ENCODE measurements around the gene ZDHHC6.
"Not testable (repeated sequence)": the region's sequence is repeated elsewhere in the genome, so short reads cannot be mapped to it uniquely, and the experiment has no call there.

Gene ZDHHC6

DNA sequence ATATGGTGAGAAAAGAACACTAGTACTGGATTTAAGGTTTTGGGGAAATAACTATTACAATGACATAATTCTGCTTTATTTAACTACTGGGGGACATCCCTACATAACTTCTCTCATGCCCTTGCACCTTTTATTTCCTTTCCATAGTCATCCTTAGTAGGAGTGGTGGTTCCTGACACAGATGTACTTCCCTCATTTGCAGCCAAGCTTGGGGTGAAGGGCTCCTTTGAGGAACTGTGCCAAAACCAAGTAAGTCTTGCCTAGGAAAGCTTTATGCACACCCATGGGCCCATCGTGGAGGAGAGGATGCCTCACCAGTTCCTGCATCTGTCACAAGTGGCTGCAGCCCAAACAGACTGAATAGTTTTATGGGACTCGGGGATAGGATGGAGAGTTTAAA lies 20.6 kb downstream of the ZDHHC6 start:
- Mint-ChIP-seq H3K4me1 (no peaks in the 10 kb centered on the region), H3K27ac (peak overlapping the region; percentile 44), H3K9me3 (no peaks in the 10 kb centered on the region), H3K27me3 (no peaks in the 10 kb centered on the region), H3K4me3 (no peak overlapping the region), H3K36me3 (ENCODE audit: low read depth) (peaks cover 46% of the 10 kb centered on the region)
- no peak for DNase-seq
- ATAC-seq = no peak

DNA sequence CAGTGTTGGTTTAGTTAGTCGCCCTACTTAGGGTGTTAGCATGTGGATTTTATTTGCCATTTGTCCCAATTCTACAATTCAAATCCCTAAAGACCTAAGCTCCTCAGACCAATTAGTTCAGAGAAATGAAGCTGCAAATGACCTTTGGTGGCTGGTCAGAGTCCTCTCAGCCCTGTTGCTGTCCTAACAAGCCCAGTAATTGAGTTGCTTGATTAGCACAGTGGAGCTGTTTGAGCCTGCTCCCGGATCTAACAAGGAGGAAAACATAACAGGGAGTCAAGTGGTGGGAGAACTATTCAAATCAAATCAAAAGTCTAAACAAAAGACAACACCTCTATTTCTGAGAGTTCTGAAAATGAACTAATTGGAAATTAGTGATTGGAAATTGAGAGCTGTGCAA lies 22.1 kb downstream of the ZDHHC6 start:
- Mint-ChIP-seq H3K4me1 (no peaks in the 10 kb centered on the region), H3K4me3 (no peak overlapping the region), H3K36me3 (ENCODE audit: low read depth) (peaks cover 44% of the 10 kb centered on the region), H3K27ac (no peak overlapping the region), H3K27me3 (no peaks in the 10 kb centered on the region), H3K9me3 (no peaks in the 10 kb centered on the region)
- ATAC-seq = no peak
- no peak for DNase-seq

DNA sequence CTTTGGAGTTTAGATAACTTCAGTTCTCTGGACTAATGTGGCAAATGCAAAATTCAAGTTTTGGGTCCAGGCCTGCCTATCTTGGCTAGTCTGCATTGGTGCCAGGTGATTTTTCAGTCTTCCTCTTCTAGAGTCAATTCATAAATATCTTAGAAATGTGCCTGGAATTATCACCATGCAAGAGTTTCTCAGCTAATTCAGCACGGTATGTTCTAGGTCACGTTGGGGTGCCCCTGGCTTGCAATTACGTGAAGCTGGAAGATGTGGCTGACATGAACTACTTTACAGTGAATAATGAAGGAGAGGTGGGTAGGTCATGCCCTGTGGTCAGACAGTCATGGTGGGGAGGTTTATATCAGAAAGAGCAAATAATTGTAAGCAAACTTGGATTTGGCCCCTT lies 25.0 kb downstream of the ZDHHC6 start:
- Mint-ChIP-seq H3K36me3 (ENCODE audit: low read depth) (peaks cover 36% of the 10 kb centered on the region), H3K9me3 (no peaks in the 10 kb centered on the region), H3K27me3 (no peaks in the 10 kb centered on the region), H3K4me1 (no peaks in the 10 kb centered on the region), H3K4me3 (no peak overlapping the region), H3K27ac (no peak overlapping the region)
- ATAC-seq (no peak), DNase-seq (no peak)

DNA sequence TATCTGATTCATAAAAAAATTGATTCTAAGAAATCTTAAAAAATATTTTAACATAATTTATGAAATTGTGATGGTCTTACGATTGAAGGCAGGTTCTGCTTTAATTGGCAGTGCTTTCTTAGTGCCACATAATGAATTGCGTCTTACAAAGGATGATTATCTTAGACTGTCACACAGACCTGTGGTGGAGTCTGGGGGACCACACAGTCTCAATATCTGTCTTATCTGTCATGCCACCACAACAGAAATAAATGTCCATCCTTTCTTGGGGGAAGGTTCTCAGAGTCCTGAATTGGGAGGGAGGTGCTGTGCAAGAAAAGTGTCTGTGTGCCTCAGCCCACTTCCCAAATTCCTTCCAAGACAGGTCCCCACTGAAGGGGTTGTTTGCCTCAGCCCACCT lies 34.0 kb downstream of the ZDHHC6 start:
- H3K4me3 Mint-ChIP-seq = no peak overlapping the region
- ATAC-seq = no peak
- no peak overlapping the region for H3K27ac Mint-ChIP-seq
- no peaks in the 10 kb centered on the region for H3K27me3 Mint-ChIP-seq
- no peaks in the 10 kb centered on the region for H3K4me1 Mint-ChIP-seq
- no peaks in the 10 kb centered on the region for H3K9me3 Mint-ChIP-seq
- H3K36me3 Mint-ChIP-seq (ENCODE audit: low read depth) = peaks cover 53% of the 10 kb centered on the region
- no peak for DNase-seq

DNA sequence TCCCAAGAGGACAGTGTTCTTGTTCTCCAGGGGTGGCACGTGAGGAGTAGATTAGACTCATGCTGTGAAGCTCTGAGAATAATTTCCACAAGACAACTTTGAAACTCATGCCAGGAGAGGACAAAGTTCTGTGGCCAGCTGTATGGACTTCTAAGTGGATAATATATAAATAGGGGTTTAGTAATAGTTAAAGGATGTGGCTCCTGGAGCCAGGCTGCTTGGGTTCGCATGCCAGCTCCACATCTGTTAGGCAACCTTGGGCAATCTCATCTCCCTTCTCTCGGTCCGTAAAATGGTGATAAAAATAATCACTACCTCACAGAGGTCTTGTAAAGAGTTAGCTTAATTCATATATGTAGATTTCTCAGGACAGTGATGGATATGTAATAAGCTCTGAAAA lies 37.0 kb downstream of the ZDHHC6 start:
- no peak for ATAC-seq
- H3K27me3 Mint-ChIP-seq = no peaks in the 10 kb centered on the region
- peaks cover 15% of the 10 kb centered on the region for H3K4me1 Mint-ChIP-seq
- no peaks in the 10 kb centered on the region for H3K9me3 Mint-ChIP-seq
- H3K4me3 Mint-ChIP-seq = no peak overlapping the region
- no peak for DNase-seq
- peaks cover 59% of the 10 kb centered on the region for H3K36me3 Mint-ChIP-seq (ENCODE audit: low read depth)
- no peak overlapping the region for H3K27ac Mint-ChIP-seq

DNA sequence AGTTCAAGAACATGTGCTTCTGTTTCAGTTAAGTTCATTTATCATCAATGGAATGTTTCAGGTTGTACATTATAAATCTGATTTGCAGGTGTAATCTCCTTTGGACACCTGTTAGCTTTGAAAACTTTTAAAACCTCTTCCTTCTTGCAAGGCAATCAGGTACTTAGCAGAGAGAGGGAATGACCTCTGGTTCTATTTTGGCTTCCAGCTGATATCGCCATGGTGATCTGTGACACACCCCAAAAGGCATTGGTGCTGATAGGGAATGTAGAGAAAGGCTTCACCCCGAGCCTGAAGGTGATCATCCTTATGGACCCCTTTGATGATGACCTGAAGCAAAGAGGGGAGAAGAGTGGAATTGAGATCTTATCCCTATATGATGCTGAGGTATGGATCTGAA lies 37.4 kb downstream of the ZDHHC6 start:
- Mint-ChIP-seq H3K36me3 (ENCODE audit: low read depth) (peaks cover 60% of the 10 kb centered on the region), H3K27ac (no peak overlapping the region), H3K4me3 (no peak overlapping the region), H3K27me3 (no peaks in the 10 kb centered on the region), H3K4me1 (peaks cover 15% of the 10 kb centered on the region), H3K9me3 (no peaks in the 10 kb centered on the region)
- DNase-seq (no peak), ATAC-seq (no peak)

DNA sequence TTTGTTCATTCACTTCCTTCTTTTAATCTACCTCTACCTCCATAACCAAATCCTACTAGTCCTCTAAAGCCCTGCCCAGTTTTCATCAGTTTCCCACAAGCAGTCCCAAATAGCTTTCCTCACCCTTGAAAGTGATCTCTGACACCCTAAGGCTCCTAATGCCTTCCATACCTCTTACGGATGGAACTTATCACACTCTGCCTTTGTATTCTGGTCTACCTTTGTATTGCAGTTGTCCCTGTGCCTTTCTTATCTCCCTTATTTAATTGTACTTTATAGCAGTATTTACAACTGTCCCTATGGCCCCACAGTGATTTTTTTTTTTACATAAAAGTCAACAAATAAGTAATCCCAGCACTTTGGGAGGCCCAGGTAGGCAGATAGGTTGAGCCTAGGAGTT lies 39.0 kb downstream of the ZDHHC6 start:
- Mint-ChIP-seq H3K9me3 (no peaks in the 10 kb centered on the region), H3K36me3 (ENCODE audit: low read depth) (peaks cover 60% of the 10 kb centered on the region), H3K27ac (no peak overlapping the region), H3K4me1 (peaks cover 15% of the 10 kb centered on the region), H3K4me3 (no peak overlapping the region), H3K27me3 (no peaks in the 10 kb centered on the region)
- ATAC-seq (no peak), DNase-seq (no peak)

DNA sequence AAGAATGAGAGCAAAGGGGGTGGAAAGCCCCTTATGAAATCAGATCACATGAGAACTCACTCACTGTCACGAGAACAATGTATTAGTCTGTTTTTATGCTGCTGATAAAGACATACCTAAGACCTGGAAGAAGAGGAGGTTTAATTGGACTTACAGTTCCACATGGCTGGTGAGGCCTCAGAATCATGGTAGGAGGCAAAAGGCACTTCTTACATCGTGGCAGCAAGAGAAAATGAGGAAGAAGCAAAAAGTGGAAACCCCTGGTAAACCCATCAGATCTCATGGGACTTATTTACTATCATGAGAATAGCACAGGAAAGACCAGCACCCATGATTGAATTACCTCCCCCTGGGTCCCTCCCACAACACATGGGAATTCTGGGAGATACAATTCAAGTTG lies 39.9 kb downstream of the ZDHHC6 start:
- H3K9me3 Mint-ChIP-seq, H3K27me3 Mint-ChIP-seq, H3K4me3 Mint-ChIP-seq, DNase-seq, ATAC-seq: not testable (repeated sequence)
- Mint-ChIP-seq H3K4me1 (peaks cover 15% of the 10 kb centered on the region), H3K36me3 (ENCODE audit: low read depth) (peaks cover 59% of the 10 kb centered on the region), H3K27ac (peak overlapping the region; percentile 5)

DNA sequence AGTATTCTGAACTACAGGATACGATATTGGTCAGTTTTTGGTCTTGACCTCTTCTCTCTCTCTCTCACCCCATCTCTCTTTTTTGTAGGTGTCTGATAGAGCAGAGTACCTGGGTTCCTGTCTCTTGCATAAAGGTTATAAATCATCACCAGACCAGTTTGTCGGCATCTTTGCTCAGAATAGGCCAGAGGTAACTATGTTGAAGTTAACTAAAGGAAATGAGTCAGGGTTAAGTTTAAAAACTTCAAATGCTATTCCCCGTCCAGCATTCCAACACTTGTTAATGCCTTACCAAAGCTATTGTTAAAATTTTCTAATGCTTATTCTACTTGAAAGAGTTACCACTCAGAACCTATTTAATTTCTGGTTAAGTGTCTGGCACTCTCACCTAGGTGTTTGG lies 42.1 kb downstream of the ZDHHC6 start:
- no peak for ATAC-seq
- H3K36me3 Mint-ChIP-seq (ENCODE audit: low read depth) = peaks cover 59% of the 10 kb centered on the region
- H3K9me3 Mint-ChIP-seq = no peaks in the 10 kb centered on the region
- no peak for DNase-seq
- no peaks in the 10 kb centered on the region for H3K27me3 Mint-ChIP-seq
- peaks cover 15% of the 10 kb centered on the region for H3K4me1 Mint-ChIP-seq
- no peak overlapping the region for H3K4me3 Mint-ChIP-seq
- no peak overlapping the region for H3K27ac Mint-ChIP-seq

DNA sequence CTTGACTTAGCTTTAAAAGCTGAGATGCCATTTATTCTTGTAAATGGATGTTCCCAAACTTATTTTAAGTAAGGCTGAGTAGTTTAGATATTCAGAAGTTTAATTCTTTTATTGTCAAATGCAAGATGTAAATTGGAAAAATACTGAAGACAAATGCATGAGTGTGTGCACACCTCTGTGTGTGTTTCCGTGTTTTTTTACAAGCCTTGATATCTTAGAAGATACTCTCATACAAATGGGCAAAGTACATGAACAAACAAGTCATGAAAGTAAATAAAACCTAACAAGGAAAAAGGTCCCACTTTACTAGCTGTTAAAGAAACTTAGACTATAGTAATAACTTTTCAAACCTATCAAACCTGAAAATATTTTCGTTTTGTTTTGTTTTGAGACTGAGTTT lies 43.8 kb downstream of the ZDHHC6 start:
- no peaks in the 10 kb centered on the region for H3K27me3 Mint-ChIP-seq
- H3K27ac Mint-ChIP-seq = no peak overlapping the region
- peaks cover 52% of the 10 kb centered on the region for H3K36me3 Mint-ChIP-seq (ENCODE audit: low read depth)
- ATAC-seq (no peak), DNase-seq (no peak)
- H3K9me3 Mint-ChIP-seq = no peaks in the 10 kb centered on the region
- H3K4me3 Mint-ChIP-seq = no peak overlapping the region
- peaks cover 15% of the 10 kb centered on the region for H3K4me1 Mint-ChIP-seq

DNA sequence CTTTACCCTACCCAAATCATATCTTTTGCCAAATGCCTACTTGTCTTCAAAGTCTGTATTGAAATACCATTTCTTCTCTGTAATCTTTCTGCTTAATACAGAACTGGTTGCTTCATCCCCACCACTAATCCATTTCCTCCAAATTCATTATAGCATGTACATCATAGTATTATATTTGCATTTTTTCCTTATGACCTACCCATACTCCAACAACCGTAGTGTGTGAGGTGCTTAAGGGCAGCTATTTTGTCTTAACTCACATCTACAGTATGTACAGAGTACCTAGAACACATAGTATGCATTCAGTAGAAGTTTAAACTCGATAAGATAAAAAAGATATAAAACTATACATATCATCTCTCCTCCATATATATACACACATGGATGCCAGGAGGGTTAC lies 49.1 kb downstream of the ZDHHC6 start:
- no peaks in the 10 kb centered on the region for H3K9me3 Mint-ChIP-seq
- no peaks in the 10 kb centered on the region for H3K27me3 Mint-ChIP-seq
- DNase-seq (no peak), ATAC-seq (no peak)
- no peak overlapping the region for H3K27ac Mint-ChIP-seq
- peaks cover 12% of the 10 kb centered on the region for H3K36me3 Mint-ChIP-seq (ENCODE audit: low read depth)
- peaks cover 10% of the 10 kb centered on the region for H3K4me1 Mint-ChIP-seq
- H3K4me3 Mint-ChIP-seq = no peak overlapping the region

DNA sequence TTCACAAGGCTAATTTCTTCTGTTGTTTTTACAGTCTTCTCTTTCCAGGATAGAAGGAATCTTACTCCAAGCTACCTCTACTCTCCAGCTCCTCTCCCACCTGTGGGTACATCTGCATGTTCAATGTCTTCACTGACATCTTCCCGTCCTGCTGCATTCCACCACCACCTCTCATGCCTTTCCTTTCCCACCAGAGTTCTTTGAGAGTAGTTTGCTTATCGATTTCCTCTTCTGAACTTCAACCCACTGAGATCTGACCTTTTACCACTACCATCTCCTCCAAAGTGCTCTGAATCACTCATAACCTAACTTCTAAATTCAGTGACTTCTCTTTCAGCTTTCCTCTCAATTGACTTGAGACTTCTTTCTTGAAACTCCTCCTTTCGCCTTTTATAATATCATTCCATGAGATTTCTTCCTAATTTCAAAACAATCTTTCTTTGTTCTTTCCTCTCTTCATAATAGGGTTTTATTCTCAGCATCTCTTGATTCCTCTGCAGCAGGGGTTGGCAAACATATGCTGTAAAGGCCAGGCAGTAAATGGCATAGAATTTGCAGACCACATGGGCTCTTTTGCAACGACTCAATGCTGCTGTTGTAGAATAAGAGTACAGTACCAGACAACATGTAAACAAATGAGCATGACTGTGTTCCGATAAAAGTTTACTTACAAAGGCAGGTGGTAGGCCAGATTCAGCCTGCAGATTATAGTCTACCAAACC lies 50.7 kb downstream of the ZDHHC6 start:
- H3K9me3 Mint-ChIP-seq = no peaks in the 10 kb centered on the region
- DNase-seq (no peak), ATAC-seq (no peak)
- no peak overlapping the region for H3K27ac Mint-ChIP-seq
- H3K27me3 Mint-ChIP-seq = no peaks in the 10 kb centered on the region
- peaks cover 13% of the 10 kb centered on the region for H3K36me3 Mint-ChIP-seq (ENCODE audit: low read depth)
- peaks cover 18% of the 10 kb centered on the region for H3K4me1 Mint-ChIP-seq
- H3K4me3 Mint-ChIP-seq = no peak overlapping the region

DNA sequence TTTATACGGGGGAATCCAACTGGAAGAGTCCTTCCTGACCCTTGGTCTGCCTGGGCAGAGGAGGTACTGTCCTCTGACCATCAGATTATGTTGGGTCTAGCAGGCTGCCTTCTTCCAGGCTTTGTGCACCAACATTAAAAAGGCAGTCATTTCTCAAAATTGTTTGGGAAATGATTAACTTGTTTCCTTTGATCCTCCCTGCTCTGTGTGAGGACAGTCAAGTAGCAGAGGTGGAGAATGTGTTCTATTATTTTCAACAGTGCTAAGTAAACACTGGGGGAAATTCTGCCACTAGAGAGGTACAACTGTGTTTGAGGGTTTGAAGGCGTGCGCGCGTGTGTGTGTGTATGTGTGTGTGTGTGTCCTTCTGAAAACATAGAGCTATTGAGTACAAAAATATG lies 52.2 kb downstream of the ZDHHC6 start:
- Mint-ChIP-seq H3K4me1 (peaks cover 33% of the 10 kb centered on the region), H3K36me3 (ENCODE audit: low read depth) (peaks cover 11% of the 10 kb centered on the region), H3K9me3 (no peaks in the 10 kb centered on the region), H3K27me3 (no peaks in the 10 kb centered on the region), H3K4me3 (no peak overlapping the region), H3K27ac (no peak overlapping the region)
- ATAC-seq (no peak), DNase-seq (no peak)

DNA sequence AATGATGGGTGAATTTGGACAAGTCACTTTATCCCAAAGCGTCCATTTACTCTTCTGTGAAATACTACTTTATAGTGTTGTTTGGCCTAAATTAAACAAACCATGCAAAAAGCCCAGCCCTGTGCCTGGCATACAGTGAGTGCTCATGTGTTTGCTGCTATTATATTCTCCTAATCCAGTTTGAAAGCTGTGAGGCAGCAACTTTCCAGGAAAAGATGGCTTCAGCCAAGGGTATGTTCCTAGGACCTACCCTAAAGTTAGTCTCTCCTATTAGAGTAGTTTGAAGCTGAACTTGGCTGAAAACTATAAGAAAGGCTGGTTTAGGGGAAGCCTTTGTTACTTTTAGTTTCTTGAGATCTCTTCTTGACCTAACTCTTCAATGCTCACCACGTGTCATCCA lies 52.9 kb downstream of the ZDHHC6 start:
- Mint-ChIP-seq H3K36me3 (ENCODE audit: low read depth) (peaks cover 7% of the 10 kb centered on the region), H3K9me3 (no peaks in the 10 kb centered on the region), H3K4me3 (no peak overlapping the region), H3K27me3 (no peaks in the 10 kb centered on the region), H3K4me1 (peaks cover 39% of the 10 kb centered on the region), H3K27ac (no peak overlapping the region)
- ATAC-seq (no peak), DNase-seq (no peak)

DNA sequence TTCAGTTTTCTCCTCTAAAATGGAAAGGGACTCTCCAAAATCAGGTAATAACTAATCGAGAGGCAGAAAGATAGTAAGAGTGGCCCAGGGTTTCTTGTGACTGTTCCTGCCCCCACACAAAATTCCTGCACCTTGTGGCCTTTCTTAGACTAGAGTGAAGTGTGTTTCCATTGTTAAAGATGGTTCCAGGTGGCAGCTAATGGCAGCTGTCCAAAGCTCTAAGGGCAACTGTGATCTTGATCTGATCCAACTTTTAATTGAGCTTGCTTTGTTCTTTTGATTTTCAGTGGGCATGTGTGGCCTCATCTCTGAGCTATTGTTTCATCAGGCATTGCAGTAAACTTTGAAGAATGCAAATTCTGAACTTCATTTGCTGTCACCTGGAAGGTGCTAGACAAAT lies 53.4 kb downstream of the ZDHHC6 start:
- Mint-ChIP-seq H3K27ac (no peak overlapping the region), H3K4me1 (peaks cover 44% of the 10 kb centered on the region)
- ATAC-seq = no peak

DNA sequence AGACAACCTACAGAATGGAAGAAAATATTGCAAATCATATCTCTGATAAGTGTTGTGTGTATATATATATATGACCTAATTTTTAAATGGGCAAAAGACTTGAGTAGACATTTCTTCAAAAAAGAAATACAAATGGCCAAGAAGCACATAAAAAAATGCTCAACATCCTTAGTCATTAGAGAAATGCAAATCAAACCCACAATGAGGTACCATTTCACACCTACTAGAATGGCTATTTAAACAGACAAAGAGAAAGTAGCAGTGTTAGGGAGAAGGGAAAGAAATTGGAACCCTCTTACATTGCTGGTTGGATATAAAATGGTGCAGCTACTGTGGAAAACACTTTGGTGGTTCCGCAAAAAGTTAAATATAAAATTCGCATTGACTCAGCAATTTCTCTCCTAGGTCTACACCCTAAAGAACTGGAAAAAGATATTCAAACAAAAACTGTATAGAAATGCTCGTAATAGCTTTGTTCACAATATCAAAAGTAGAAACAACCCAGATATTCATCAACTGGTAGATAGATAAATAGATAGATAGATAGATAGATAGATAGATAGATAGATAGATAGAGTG lies 56.5 kb downstream of the ZDHHC6 start:
- no peak for ATAC-seq
- peak overlapping the region; percentile 52 for H3K27ac Mint-ChIP-seq
- H3K4me1 Mint-ChIP-seq = peaks cover 69% of the 10 kb centered on the region
- no peak for DNase-seq
- H3K36me3 Mint-ChIP-seq (ENCODE audit: low read depth) = peaks cover 15% of the 10 kb centered on the region
- H3K27me3 Mint-ChIP-seq = no peaks in the 10 kb centered on the region
- H3K9me3 Mint-ChIP-seq = no peaks in the 10 kb centered on the region
- H3K4me3 Mint-ChIP-seq = peak overlapping the region; percentile 17

More for the DNA sequence above, 53.4 kb downstream of the ZDHHC6 start:
- Mint-ChIP-seq H3K4me3 (no peak overlapping the region), H3K27me3 (no peaks in the 10 kb centered on the region), H3K9me3 (no peaks in the 10 kb centered on the region), H3K36me3 (ENCODE audit: low read depth) (peaks cover 7% of the 10 kb centered on the region)
- no peak for DNase-seq

Data from activated naive CD8-positive, alpha-beta T cell treated with anti-CD3 and anti-CD28 coated beads, Interleukin-2, amount 50 U/mL, for 24 hours (primary cell).